NB4 (cell line): ENCODE results near the gene THAP3.
"Not testable (repeated sequence)": the region's sequence is repeated elsewhere in the genome, so short reads cannot be mapped to it uniquely, and the experiment has no call there.

ENCODE experiments used
- DNase-seq: peaks from one replicate; pipeline ENCODE4 v3.0.0; 2010; ENCODE audit warnings: low read depth
- H3K4me3 ChIP-seq: one replicate; pipeline ENCODE4 v1.5.1; 2011; ENCODE audit warnings: mild to moderate bottlenecking, low read depth, low read length, moderate library complexity
- MYC ChIP-seq: IDR thresholded peaks from 2 replicates; pipeline ENCODE4 v1.6.1; 2011; ENCODE audit warnings: low read depth, low read length
- POLR2A ChIP-seq: IDR thresholded peaks from 2 replicates; pipeline ENCODE4 v1.6.1; 2011; ENCODE audit warnings: mild to moderate bottlenecking; ENCODE audit not compliant: insufficient read length; ENCODE audit errors: extremely low read depth
- TF ChIP-seq, protein P1 (sequence below): IDR thresholded peaks from 2 replicates; pipeline ENCODE4 v1.6.1; 2011; ENCODE audit warnings: low read depth, low read length
- TF ChIP-seq, protein P2 (sequence below): IDR thresholded peaks from one replicate; pipeline ENCODE4 v1.5.1; 2012; ENCODE audit warnings: low read depth, low read length

THAP3 gene

DNA sequence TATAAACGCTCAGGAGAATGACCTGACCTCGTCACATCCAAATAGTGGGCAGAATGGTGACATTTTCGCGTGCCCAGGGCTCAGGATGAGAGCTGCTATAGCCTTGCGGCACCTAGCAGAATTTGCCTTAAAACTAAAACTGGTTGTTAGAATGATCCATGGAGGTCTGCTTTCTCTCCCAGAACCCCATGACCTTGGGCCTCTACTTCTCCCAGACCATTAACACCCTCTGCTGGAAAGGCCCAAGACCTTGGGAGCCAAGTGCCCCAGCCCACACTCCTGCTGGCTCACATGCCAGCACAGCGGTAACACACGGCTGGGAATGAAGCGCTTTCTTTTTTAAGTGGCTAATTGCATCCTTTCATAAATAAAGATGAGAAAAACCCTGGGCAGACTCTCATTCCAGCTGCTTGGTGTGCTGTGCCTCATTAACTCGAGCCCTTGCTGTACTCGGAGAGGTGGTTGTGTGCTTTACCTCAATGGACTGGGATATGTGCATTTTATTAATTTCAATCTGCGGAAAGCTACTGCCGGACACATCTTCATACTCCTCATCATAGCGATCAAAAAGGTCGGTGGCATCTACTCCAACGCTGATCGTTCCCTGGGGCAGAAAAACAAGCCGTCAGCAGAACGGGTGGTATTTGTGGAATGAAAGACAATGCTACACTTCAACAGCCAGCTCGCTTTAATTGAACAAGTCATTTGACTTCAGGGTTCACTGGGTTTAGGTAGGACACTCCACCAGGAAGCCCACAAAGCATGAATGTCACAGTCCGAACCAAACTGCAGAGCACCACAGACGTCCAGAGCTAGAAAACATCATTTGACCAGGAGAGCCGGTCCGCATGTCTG is 29.0 kb downstream of the THAP3 start:
- TF ChIP-seq, protein P1, sequence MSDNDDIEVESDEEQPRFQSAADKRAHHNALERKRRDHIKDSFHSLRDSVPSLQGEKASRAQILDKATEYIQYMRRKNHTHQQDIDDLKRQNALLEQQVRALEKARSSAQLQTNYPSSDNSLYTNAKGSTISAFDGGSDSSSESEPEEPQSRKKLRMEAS, result no peak
- TF ChIP-seq, protein P2, sequence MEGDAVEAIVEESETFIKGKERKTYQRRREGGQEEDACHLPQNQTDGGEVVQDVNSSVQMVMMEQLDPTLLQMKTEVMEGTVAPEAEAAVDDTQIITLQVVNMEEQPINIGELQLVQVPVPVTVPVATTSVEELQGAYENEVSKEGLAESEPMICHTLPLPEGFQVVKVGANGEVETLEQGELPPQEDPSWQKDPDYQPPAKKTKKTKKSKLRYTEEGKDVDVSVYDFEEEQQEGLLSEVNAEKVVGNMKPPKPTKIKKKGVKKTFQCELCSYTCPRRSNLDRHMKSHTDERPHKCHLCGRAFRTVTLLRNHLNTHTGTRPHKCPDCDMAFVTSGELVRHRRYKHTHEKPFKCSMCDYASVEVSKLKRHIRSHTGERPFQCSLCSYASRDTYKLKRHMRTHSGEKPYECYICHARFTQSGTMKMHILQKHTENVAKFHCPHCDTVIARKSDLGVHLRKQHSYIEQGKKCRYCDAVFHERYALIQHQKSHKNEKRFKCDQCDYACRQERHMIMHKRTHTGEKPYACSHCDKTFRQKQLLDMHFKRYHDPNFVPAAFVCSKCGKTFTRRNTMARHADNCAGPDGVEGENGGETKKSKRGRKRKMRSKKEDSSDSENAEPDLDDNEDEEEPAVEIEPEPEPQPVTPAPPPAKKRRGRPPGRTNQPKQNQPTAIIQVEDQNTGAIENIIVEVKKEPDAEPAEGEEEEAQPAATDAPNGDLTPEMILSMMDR, result no peak
- TF ChIP-seq MYC, result no peak
- TF ChIP-seq POLR2A, result no peak
- H3K4me3 ChIP-seq, result no peak overlapping the region
- DNase-seq, result no peak

DNA sequence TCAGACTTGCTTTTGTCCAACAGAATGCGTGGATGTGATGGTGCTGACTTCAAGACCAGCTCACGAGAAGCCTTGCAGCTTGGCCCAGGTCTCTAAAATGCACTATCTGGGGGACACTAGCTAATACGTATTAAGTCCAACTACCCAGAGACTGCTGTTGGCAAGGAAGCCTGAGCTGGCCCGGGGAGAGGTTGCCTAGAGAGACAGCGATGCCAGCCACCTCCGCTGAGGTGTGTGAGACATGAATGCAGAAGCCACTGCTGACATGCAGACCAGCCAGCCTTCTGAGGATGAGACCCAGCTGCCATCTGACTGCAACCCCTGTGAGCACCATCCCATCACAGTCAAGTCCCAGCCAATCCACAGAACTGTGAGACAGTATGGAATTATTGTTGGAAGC is 32.5 kb downstream of the THAP3 start:
- TF ChIP-seq POLR2A (no peak), MYC (no peak)
- TF ChIP-seq, protein P2, result no peak
- TF ChIP-seq, protein P1, result no peak
- H3K4me3 ChIP-seq, result no peak overlapping the region
- DNase-seq, result no peak

DNA sequence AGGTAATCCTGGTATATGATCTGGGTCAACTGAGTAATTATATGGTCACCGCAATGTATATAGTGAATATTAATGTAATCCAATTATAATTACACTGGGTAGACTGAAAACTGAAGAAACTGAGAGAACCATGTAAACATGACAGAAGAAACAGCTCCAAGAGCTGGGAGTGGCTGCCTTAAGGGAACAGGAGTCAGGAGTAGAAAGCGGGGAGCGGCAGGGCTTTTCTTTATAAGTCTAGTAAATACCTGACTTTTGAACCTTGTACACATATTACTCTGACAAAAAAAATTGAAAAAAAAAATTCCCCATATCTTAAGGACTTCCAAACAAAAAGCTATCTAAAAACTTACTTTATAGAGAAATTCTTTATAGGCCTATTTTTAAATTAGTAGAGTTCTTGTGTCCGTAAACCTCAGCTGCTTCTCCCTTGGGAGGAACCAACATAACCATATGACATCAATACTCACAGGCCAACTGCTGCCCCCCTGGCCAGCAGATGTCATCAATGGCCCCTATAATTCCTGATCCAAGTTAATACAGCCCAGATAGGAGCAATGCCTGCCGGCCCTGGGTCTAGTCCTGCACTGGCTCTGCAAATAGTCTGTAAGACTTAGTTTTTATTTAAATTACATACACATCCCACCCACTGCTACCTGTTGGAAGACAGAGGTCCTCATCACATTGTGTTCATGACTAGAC is 33.8 kb downstream of the THAP3 start:
- H3K4me3 ChIP-seq, result no peak overlapping the region
- DNase-seq, result no peak
- TF ChIP-seq, protein P2, result no peak
- no peak for TF ChIP-seq MYC
- no peak for TF ChIP-seq POLR2A
- TF ChIP-seq, protein P1, result no peak

DNA sequence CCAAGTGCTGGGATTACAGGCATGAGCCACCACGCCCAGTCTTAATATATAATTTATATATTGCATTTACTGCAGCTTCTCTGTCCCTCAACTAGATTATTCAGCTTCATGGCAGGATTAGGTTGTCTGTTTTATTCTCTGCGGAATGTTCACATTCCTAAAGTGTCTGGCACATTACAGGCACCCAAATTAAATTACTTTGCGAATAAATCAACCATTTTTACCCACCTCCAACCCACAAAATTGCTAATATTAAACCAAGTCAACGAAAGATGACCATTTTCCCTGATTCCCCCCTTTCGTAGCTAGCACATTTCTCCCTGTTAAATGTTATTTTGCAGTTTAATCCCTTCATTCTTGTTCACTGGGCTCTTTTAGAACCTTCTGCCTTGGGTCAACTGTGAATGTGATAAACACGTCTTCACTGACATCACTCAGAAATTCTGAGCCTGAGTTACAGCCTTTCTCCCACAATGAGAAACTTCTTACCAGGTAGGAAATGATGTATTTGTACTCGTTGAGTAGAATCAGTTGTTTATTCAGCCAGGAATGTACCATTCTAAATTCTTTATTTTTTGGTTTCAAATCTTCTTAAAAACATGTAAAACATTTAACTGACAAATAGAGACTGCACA is 35.9 kb downstream of the THAP3 start:
- no peak overlapping the region for H3K4me3 ChIP-seq
- DNase-seq, result no peak
- TF ChIP-seq, protein P2, result no peak
- TF ChIP-seq POLR2A (no peak), MYC (no peak)
- TF ChIP-seq, protein P1, result no peak

DNA sequence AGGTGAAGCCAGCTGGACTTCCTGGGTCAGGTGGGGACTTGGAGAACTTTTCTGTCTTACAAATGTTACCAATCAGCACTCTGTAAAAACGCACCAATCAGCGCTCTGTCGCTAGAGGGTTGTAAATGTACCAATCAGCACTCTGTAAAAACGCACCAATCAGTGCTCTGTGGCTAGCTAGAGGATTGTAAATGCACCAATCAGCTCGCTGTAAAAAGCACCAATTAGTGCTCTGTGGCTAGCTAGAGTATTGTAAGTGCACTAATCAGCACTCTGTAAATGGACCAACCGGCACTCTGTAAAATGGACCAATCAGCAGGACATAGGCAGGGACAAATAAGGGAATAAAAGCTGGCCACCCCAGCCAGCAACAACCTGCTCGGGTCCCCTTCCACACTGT is 37.8 kb downstream of the THAP3 start:
- not testable (repeated sequence) for H3K4me3 ChIP-seq, DNase-seq

DNA sequence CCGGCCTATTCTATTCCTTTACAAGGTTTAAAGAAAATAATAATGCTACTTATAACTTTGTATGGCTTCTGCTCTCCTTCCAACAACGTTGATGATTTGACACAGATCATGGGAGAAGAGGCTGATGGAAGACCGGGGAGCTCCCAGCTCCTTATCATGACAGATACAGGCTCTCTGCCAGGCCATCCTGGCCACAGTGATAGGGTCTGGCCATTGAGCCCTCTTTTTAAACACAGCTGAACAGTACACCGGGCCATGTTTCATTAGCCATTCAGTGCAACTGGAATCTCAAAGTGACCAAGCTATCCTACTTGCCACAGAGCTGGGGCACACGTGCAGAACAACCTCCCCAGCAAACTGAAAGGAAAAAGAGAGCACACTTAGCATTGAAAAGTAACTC is 42.0 kb downstream of the THAP3 start:
- TF ChIP-seq MYC (no peak), POLR2A (no peak)
- TF ChIP-seq, protein P2, result no peak
- TF ChIP-seq, protein P1, result no peak
- DNase-seq, result no peak
- no peak overlapping the region for H3K4me3 ChIP-seq
